HepG2 (cell line): ENCODE data around the gene GIN1. TPM values are rescaled to one million over a fixed set of nuclear protein-coding genes. Genes with fewer than 3 reads are reported as not detected.

Experiments used
- ADNP ChIP-seq: sonication (generic); formaldehyde crosslinking; IDR thresholded peaks from 2 replicates; pipeline ENCODE4 v1.4.0; 2020; ENCODE audit warnings: missing genetic modification reagents
- AGO2 ChIP-seq: fragments of 200-400 bp; formaldehyde crosslinking; optimal IDR thresholded peaks from 2 replicates; pipeline ENCODE3; 2017; ENCODE audit warnings: mild to moderate bottlenecking, low read depth, low read length, moderate library complexity
- BRCA1 ChIP-seq: sonication (generic); formaldehyde crosslinking; IDR thresholded peaks from 2 replicates; pipeline ENCODE4 v1.4.0; 2020; ENCODE audit warnings: missing genetic modification reagents
- JDP2 ChIP-seq: sonication (generic); formaldehyde crosslinking; IDR thresholded peaks from 2 replicates; pipeline ENCODE4 v1.8.1; 2022; ENCODE audit warnings: missing genetic modification reagents, borderline replicate concordance
- JUN ChIP-seq: sonication (generic); formaldehyde crosslinking; IDR thresholded peaks from 2 replicates; pipeline ENCODE4 v1.4.0; 2020; ENCODE audit warnings: mild to moderate bottlenecking, missing genetic modification reagents
- JUND ChIP-seq: sonication (generic); formaldehyde crosslinking; IDR thresholded peaks from 2 replicates; pipeline ENCODE4 v1.8.0; 2022; ENCODE audit warnings: mild to moderate bottlenecking, missing genetic modification reagents
- KDM3A ChIP-seq: IDR thresholded peaks from 2 replicates; pipeline ENCODE4 v1.6.1; 2018; ENCODE audit warnings: low read depth, missing compliant biosample characterization
- KLF15 ChIP-seq: sonication (generic); formaldehyde crosslinking; IDR thresholded peaks from 2 replicates; pipeline ENCODE4 v1.8.1; 2023; ENCODE audit warnings: borderline replicate concordance, mild to moderate bottlenecking, inconsistent platforms, missing genetic modification reagents, mixed read lengths
- MZF1 ChIP-seq: sonication (generic); formaldehyde crosslinking; IDR thresholded peaks from 2 replicates; pipeline ENCODE4 v1.8.1; 2023; ENCODE audit warnings: mild to moderate bottlenecking, missing genetic modification reagents, borderline replicate concordance
- PCBP2 ChIP-seq: fragments of 200-400 bp; formaldehyde crosslinking; optimal IDR thresholded peaks from 2 replicates; pipeline ENCODE3; 2018; ENCODE audit warnings: low read length, low read depth; ENCODE audit not compliant: poor library complexity, severe bottlenecking
- PPARG ChIP-seq: conservative IDR thresholded peaks from 2 replicates; pipeline ENCODE4 v1.6.1; 2016; ENCODE audit warnings: missing biosample characterization, missing genetic modification reagents
- RARG ChIP-seq: sonication (generic); formaldehyde crosslinking; IDR thresholded peaks from 2 replicates; pipeline ENCODE4 v1.4.0; 2020; ENCODE audit warnings: low read depth, mild to moderate bottlenecking, missing genetic modification reagents
- SRSF1 ChIP-seq: fragments of 200-400 bp; formaldehyde crosslinking; optimal IDR thresholded peaks from 2 replicates; pipeline ENCODE3; 2017; ENCODE audit warnings: mild to moderate bottlenecking, low read depth, low read length, moderate library complexity
- SRSF9 ChIP-seq: fragments of 200-400 bp; formaldehyde crosslinking; IDR thresholded peaks from 2 replicates; pipeline ENCODE4 v1.6.1; 2018; ENCODE audit warnings: borderline replicate concordance, mild to moderate bottlenecking, low read depth, low read length; ENCODE audit not compliant: insufficient read depth, poor library complexity, severe bottlenecking
- THRA ChIP-seq: sonication (generic); formaldehyde crosslinking; IDR thresholded peaks from 2 replicates; pipeline ENCODE4 v1.4.0; 2020; ENCODE audit warnings: missing genetic modification reagents, borderline replicate concordance
- ZBTB43 ChIP-seq: sonication (generic); formaldehyde crosslinking; conservative IDR thresholded peaks from 2 replicates; pipeline ENCODE4 v1.4.0; 2020; ENCODE audit warnings: missing genetic modification reagents
- ZBTB7A ChIP-seq: sonication (generic); formaldehyde crosslinking; IDR thresholded peaks from 2 replicates; pipeline ENCODE4 v1.8.0; 2022; ENCODE audit warnings: mild to moderate bottlenecking, missing genetic modification reagents
- ZNF251 ChIP-seq: sonication (generic); formaldehyde crosslinking; IDR thresholded peaks from 2 replicates; pipeline ENCODE4 v1.9.0; 2021; ENCODE audit warnings: mild to moderate bottlenecking, missing genetic modification reagents
- ZNF274 ChIP-seq: sonication (generic); formaldehyde crosslinking; IDR thresholded peaks from 2 replicates; pipeline ENCODE4 v1.5.1; 2020; ENCODE audit warnings: mild to moderate bottlenecking, missing genetic modification reagents
- ZNF576 ChIP-seq: sonication (generic); formaldehyde crosslinking; IDR thresholded peaks from 2 replicates; pipeline ENCODE4 v1.4.0; 2020; ENCODE audit warnings: mild to moderate bottlenecking, missing genetic modification reagents
- ZNF850 ChIP-seq: sonication (generic); formaldehyde crosslinking; conservative IDR thresholded peaks from 2 replicates; pipeline ENCODE4 v1.9.0; 2021; ENCODE audit warnings: mild to moderate bottlenecking, missing genetic modification reagents
- polyA plus RNA-seq, 8 experiments: library from polyadenylated mRNA; depleted of rRNA in 3 of 8; stranded (reverse) in 7 of 8; unstranded in 1 of 8; fragments of >200 nt; fragmentation: Illumina TruSeq in 4 of 8; extraction: Trizol in 4 of 8; gene quantifications; 2 replicates each; pipeline versions ENCODE4 v1.2.1 to v1.2.3, GENCODE V29; 2011 to 2016; ENCODE audit warnings: low read depth in 4 of 8, missing spikeins in 1 of 8, mixed read lengths in 1 of 8; ENCODE audit not compliant: insufficient read depth in 1 of 8
- total RNA-seq, 5 experiments: library from RNA; depleted of rRNA; stranded (reverse); fragments of >200 nt; fragmentation: Illumina TruSeq; extraction: Trizol; gene quantifications; 2 replicates each; pipeline ENCODE4 v1.2.3, GENCODE V29; 2016; ENCODE audit warnings: low read depth in 1 of 5

Gene GIN1
- total and polyA plus RNA-seq, 2 of the 13 experiments (the other 11 are each of a cell fraction or from before 2014, with no cell fraction given) = 1.7 to 7.7 TPM

GRCh38 chr5:103119765-103120606 is at the start of gene GIN1, which contains the start of gene PPIP5K2 (continued):
- TF ChIP-seq ZBTB7A (CRISPR knock-in tag) = no peak; the same call in 1 of the 2 replicates
- no peak; the same call in 1 of the 2 replicates for TF ChIP-seq JDP2 (CRISPR knock-in tag)
- peak; percentile 60; the same call in 1 of the 2 replicates for TF ChIP-seq ZNF274 (CRISPR knock-in tag)
- TF ChIP-seq ZBTB43 (CRISPR knock-in tag) = no peak; the same call in 1 of the 2 replicates
- 0 out of 2 replicates have a peak, but pooled peaks have one; percentile 20 for TF ChIP-seq KLF15 (CRISPR knock-in tag)
- TF ChIP-seq ZNF850 (CRISPR knock-in tag) = no peak
- no peak for TF ChIP-seq ZNF576 (CRISPR knock-in tag)
- TF ChIP-seq THRA = peak; percentile 55; the same call in 1 of the 2 replicates
- no peak for TF ChIP-seq MZF1 (CRISPR knock-in tag)
- TF ChIP-seq PCBP2 = no peak
- peak; percentile 50 for TF ChIP-seq SRSF1
- TF ChIP-seq PPARG (CRISPR knock-in tag) = no peak; the same call in none of the 2 replicates
- TF ChIP-seq KDM3A (CRISPR knock-in tag) = peak; percentile 55; the same call in 1 of the 2 replicates
- TF ChIP-seq AGO2 = no peak
- TF ChIP-seq JUN = no peak
- TF ChIP-seq RARG = no peak
- no peak for TF ChIP-seq ZNF251 (CRISPR knock-in tag)
- TF ChIP-seq SRSF9 = no peak
- no peak for TF ChIP-seq BRCA1 (CRISPR knock-in tag)
- no peak for TF ChIP-seq ADNP (CRISPR knock-in tag)
- peak; percentile 43 for TF ChIP-seq JUND (CRISPR knock-in tag)
